ENCODE measurements around the gene HUNK.

Gene HUNK

DNA sequence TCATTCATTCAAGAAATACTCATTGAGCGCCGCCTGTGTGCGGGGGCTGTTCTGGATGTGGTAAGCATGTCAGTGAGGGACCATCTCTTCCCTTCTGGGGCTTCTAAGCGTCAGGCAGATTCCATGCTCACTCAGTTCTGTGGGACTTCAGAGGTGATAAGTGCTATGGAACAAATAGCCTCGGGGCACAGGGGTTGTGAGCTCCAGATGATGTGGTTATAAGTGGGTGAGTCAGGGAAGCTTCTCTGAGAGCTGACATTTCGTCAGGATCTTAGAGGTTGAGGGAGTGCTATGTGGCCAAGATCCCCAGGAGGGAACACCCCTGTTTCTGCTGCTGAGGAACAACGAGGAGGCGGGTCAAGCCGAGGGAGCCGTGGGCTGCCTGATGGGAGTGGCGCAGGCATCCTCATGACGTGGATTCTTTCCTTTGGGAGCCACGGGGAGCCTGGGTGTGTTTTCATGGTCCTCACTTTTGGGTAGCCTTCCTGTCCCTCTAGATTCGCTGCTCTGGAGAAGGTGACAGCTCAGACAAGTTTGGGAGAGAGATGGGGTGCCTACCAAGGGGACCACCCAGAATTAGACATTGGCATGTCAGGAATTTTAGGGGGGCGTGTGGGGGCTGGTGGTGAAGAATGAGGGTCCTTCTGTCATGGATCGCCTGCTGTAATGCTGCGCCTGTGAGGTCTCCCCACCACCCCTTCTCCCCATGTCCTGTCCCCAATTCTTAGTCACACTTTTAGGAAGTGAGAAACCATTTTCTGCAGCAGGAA is 38.5 kb downstream of the HUNK start:
- TF ChIP-seq CTCF (IDR thresholded peaks at IDR 0.05; ENCODE audit: insufficient read depth, low read length, missing control alignments) = no peak
- POLR2A ChIA-PET = interaction anchor here (0.6 kb wide), 1 partner anchor 35 kb away, joined by 3 read pairs; no protein-coding TSS in a partner anchor
- no peak overlapping the region for H3K4me3 ChIP-seq (ENCODE audit: low read depth, low read length)
- CTCF ChIA-PET = no interaction called here
- DNase-seq (ENCODE audit: low read depth, low spot score) = no peak

GRCh38 chr21:31912501-31912900 is 39.7 kb downstream of the HUNK start:
- no peak for DNase-seq (ENCODE audit: low read depth, low spot score)
- ChIA-PET CTCF (no interaction called here), POLR2A (no interaction called here)
- H3K4me3 ChIP-seq (ENCODE audit: low read depth, low read length) = no peak overlapping the region
- TF ChIP-seq CTCF (IDR thresholded peaks at IDR 0.05; ENCODE audit: insufficient read depth, low read length, missing control alignments) = no peak

DNA sequence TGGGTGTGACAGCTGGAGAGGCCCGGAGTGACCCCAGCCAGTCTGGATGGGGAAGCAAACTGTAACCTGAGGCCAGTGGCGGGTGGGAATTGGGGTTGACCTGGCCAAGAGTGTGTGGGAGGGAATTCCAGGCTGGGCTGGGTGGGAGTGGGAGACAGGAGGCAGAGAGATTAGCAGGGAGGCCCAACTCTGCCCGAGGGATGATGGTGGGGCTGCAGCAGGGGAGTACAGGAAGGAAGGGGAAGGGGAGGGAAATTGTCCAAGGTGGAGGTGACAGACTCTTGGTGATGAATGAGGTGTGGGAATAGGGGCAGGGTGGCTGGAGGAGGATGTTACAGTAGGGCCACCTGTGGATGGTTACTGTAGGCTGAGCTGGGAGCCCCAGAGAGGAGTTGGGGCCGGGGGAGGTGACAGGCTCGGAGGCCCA is 40.4 kb downstream of the HUNK start:
- ChIA-PET CTCF (no interaction called here), POLR2A (no interaction called here)
- no peak overlapping the region for H3K4me3 ChIP-seq (ENCODE audit: low read depth, low read length)
- no peak for TF ChIP-seq CTCF (IDR thresholded peaks at IDR 0.05; ENCODE audit: insufficient read depth, low read length, missing control alignments)
- DNase-seq (ENCODE audit: low read depth, low spot score) = no peak

DNA sequence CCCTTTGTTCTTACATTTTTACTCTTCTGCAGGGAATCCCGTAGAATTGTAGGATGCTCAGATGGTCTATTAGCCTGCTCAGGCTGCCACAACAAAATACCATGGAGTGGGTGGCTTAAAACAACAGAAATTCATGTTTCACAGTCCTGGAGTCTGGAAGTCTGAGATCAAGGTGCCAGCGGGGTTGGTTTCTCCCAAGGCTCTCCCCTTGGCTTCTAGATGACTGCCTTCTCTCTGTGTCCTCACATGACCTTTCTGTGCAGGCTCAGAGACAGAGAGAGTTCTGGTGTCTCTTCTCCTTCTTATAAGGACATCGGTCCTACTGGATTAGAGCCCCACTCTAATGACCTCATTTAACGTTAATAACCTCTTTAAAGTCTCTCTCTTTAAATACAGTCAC is 41.7 kb downstream of the HUNK start:
- no peak overlapping the region for H3K4me3 ChIP-seq (ENCODE audit: low read depth, low read length)
- TF ChIP-seq CTCF (IDR thresholded peaks at IDR 0.05; ENCODE audit: insufficient read depth, low read length, missing control alignments) = no peak
- no peak for DNase-seq (ENCODE audit: low read depth, low spot score)
- CTCF ChIA-PET = no interaction called here
- POLR2A ChIA-PET = no interaction called here

- no peak for TF ChIP-seq CTCF (IDR thresholded peaks at IDR 0.05; ENCODE audit: insufficient read depth, low read length, missing control alignments)
- ChIA-PET POLR2A (no interaction called here), CTCF (no interaction called here)
- DNase-seq (ENCODE audit: low read depth, low spot score) = no peak
- H3K4me3 ChIP-seq (ENCODE audit: low read depth, low read length) = no peak overlapping the region
Measured at GRCh38 chr21:31915566-31915965, 42.7 kb downstream of the HUNK start.

GRCh38 chr21:31917108-31917507 is 44.3 kb downstream of the HUNK start:
- TF ChIP-seq CTCF (IDR thresholded peaks at IDR 0.05; ENCODE audit: insufficient read depth, low read length, missing control alignments) = no peak
- CTCF ChIA-PET = interaction anchor here (1.5 kb wide), 1 partner anchor 26 kb away, joined by 3 read pairs; no protein-coding TSS in a partner anchor
- no peak for DNase-seq (ENCODE audit: low read depth, low spot score)
- POLR2A ChIA-PET = no interaction called here
- H3K4me3 ChIP-seq (ENCODE audit: low read depth, low read length) = no peak overlapping the region

Data from AG04449 (cell line).